LNCaP clone FGC (cell line): ENCODE results near the gene MXRA8.

Experiments
- DNase-seq: peaks from one replicate; pipeline ENCODE4 v3.0.0-alpha.2; 2011; ENCODE audit warnings: low read depth
- H3K4me3 ChIP-seq: 2 replicates; pipeline ENCODE4 v1.5.1; 2011; ENCODE audit warnings: mild to moderate bottlenecking, low read depth, low read length, control low read depth
- TF ChIP-seq, protein P1 (sequence below): IDR thresholded peaks from 2 replicates; pipeline ENCODE4 v1.5.1; 2012; ENCODE audit warnings: mild to moderate bottlenecking; ENCODE audit not compliant: control insufficient read depth, insufficient read depth; ENCODE audit errors: extremely low read depth

MXRA8 gene

DNA sequence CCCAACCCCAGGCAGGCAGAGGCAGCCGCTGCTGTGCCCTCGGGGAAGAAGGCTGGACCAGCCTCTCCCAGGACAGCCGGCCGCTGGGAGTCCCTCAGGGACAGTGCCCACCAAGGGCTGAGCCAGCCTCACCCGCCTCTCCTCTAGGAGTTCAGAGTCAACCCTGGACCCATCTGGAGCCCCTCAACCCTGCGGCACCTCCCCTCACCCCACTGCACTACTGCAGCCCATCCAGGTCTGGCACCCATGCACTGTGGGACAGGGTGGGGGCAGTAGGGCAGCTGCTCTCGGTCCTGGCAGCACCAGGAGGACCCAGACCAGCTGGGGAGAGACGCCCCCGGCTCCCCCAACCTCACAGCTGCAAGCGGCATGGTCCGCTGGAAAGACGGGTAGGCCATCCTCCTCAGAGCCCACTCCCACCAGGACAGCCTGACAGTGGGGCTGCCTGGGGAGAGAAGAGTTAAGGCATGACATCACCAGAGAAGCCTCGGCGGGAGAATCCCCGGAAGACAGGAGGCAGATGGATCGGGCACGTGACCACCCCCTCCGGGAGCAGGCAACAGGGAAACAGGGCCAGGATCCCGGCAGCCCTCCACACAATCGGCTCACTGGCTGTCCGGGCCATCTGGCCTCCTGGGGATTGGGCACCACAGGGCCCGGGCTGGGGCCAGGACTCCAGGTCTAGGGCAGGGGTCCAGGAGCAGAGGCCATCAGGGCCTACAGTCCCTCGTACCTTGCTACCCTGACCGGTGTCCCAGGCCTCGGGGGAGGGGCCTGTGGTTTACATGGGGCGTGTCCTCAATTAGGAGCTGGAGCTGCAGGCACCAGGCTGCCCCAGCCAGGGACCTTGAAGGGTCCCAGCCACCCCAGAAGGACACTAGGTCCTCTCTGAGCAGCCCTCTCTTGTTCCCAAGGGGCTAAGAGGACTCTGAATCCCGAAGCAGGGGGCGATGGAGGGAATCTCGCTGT is 53.7 kb downstream of the MXRA8 start:
- DNase-seq: no peak
- peak overlapping the region; percentile 66 for H3K4me3 ChIP-seq
- TF ChIP-seq, protein P1, sequence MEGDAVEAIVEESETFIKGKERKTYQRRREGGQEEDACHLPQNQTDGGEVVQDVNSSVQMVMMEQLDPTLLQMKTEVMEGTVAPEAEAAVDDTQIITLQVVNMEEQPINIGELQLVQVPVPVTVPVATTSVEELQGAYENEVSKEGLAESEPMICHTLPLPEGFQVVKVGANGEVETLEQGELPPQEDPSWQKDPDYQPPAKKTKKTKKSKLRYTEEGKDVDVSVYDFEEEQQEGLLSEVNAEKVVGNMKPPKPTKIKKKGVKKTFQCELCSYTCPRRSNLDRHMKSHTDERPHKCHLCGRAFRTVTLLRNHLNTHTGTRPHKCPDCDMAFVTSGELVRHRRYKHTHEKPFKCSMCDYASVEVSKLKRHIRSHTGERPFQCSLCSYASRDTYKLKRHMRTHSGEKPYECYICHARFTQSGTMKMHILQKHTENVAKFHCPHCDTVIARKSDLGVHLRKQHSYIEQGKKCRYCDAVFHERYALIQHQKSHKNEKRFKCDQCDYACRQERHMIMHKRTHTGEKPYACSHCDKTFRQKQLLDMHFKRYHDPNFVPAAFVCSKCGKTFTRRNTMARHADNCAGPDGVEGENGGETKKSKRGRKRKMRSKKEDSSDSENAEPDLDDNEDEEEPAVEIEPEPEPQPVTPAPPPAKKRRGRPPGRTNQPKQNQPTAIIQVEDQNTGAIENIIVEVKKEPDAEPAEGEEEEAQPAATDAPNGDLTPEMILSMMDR: no peak

DNA sequence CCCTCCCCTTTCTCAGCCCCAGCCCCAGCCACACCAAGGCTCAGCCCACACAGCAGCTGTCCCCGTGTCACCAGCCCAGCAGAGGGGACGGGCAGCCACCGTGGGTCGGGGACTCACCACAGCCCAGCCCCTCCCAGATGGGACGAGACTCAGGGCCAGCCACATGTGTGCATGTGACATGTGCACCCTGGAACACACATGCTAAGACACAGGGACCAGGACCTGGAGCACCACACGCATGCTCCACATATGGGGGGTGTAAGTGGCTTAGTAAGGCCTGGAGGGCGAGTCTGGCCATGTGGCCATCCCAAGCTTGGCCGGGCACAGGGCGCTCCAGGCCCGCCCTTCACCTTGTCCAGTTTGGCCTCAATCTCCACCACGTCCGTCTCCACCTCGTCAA is 54.6 kb downstream of the MXRA8 start:
- DNase-seq: no peak
- H3K4me3 ChIP-seq: no peak overlapping the region

DNA sequence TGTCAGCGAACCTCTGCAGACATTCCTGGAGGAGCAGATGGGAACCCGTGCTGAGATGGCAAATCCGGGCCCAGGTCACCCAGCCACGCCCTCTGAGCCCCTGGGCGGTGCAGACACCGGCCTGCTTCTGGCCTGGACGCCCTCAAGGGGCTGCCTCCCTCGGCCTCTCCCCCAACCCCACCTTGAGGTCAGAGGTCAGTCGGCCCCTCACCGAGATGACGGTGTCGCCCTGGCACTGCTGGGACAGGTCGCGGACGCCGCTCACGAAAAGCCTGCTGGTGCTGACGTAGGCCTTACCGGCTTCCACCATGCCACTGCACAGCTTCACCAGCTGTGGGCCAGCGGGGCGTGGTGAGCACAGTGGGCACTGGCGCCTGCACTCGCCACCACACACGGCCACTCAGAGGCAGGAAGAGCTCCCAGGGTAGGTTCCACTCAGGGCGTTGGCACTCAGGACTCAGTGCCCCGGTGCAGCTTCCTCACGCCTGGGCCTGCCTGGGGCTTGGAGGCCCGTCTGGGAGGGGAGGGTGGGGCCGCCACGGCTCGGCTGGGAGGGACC is 55.3 kb downstream of the MXRA8 start:
- TF ChIP-seq, protein P1: no peak
- no peak overlapping the region for H3K4me3 ChIP-seq
- DNase-seq: no peak

More for the DNA sequence above, 54.6 kb downstream of the MXRA8 start:
- TF ChIP-seq, protein P1: no peak
